ENCODE data around the gene GAREM2. TPM values are rescaled to one million over a fixed set of nuclear protein-coding genes. Genes with fewer than 3 reads are reported as not detected.

Gene GAREM2
- total and polyA plus RNA-seq, 11 donors: 0.42 to 4.1 (median 0.81) TPM

GRCh38 chr2:26215833-26216232 lies 42.9 kb downstream of the GAREM2 start:
- intact Hi-C loops (cut with DNase I): no loop called here
- Histone ChIP-seq H3K27me3 (no peaks in the 10 kb centered on the region), H3K9me3 (no peaks in the 10 kb centered on the region), H3K36me3 (peaks cover 5 to 98% (median 88%) of the 10 kb centered on the region in 9 donors), H3K27ac (no peak overlapping the region), H3K4me3 (no peak overlapping the region), H3K4me1 (no peaks in the 10 kb centered on the region)
- ATAC-seq (no peak), DNase-seq (no peak)
- TF ChIP-seq POLR2A (IDR thresholded peaks at IDR 0.05) (no peak), CTCF (IDR thresholded peaks at IDR 0.05) (no peak)
- 98 to 100% (median 99%) methylated on average over 1 of the region's 1 CpG for WGBS, 4 donors

- Histone ChIP-seq H3K4me1 (no peaks in the 10 kb centered on the region), H3K27ac (no peak overlapping the region), H3K4me3 (no peak overlapping the region), H3K27me3 (no peaks in the 10 kb centered on the region), H3K9me3 (no peaks in the 10 kb centered on the region), H3K36me3 (peaks cover 5 to 97% (median 84%) of the 10 kb centered on the region in 9 donors)
- ATAC-seq: peak in 1 of 4 donors; percentile 61
- DNase-seq: no peak
- intact Hi-C loops (cut with DNase I): no loop called here
- no peak for TF ChIP-seq CTCF (IDR thresholded peaks at IDR 0.05)
- TF ChIP-seq POLR2A (IDR thresholded peaks at IDR 0.05): no peak
- WGBS, 4 donors: 88 to 95% (median 94%) methylated on average over 4 of the region's 4 CpGs
Measured at GRCh38 chr2:26216587-26216986, 43.7 kb downstream of the GAREM2 start.

- intact Hi-C loops (cut with DNase I): no loop called here
Measured at GRCh38 chr2:26217720-26218119, 44.8 kb downstream of the GAREM2 start.

GRCh38 chr2:26223018-26223417 lies 50.1 kb downstream of the GAREM2 start:
- ATAC-seq: no peak
- peaks cover 4 to 94% (median 67%) of the 10 kb centered on the region in 9 donors for H3K36me3 ChIP-seq
- WGBS, 4 donors: 94 to 100% (median 98%) methylated on average over 1 of the region's 1 CpG
- H3K9me3 ChIP-seq: peaks cover 0 to 13% (median 0%) of the 10 kb centered on the region in 12 donors
- H3K4me3 ChIP-seq: no peak overlapping the region
- no peak for DNase-seq
- TF ChIP-seq CTCF (IDR thresholded peaks at IDR 0.05) (no peak), POLR2A (IDR thresholded peaks at IDR 0.05) (no peak)
- no peak overlapping the region for H3K27ac ChIP-seq
- H3K4me1 ChIP-seq: no peaks in the 10 kb centered on the region
- intact Hi-C loops (cut with DNase I): no loop called here
- no peaks in the 10 kb centered on the region for H3K27me3 ChIP-seq

More at GRCh38 chr2:26217720-26218119, 44.8 kb downstream of the GAREM2 start:
- DNase-seq (no peak), ATAC-seq (no peak)
- H3K4me1 ChIP-seq: no peaks in the 10 kb centered on the region
- no peak overlapping the region for H3K27ac ChIP-seq
- TF ChIP-seq POLR2A (IDR thresholded peaks at IDR 0.05): no peak
- TF ChIP-seq CTCF (IDR thresholded peaks at IDR 0.05): no peak
- 80 to 82% (median 81%) methylated on average over 6 of the region's 6 CpGs for WGBS, 4 donors
- H3K36me3 ChIP-seq: peaks cover 5 to 95% (median 83%) of the 10 kb centered on the region in 9 donors
- H3K27me3 ChIP-seq: no peaks in the 10 kb centered on the region
- H3K9me3 ChIP-seq: no peaks in the 10 kb centered on the region
- H3K4me3 ChIP-seq: no peak overlapping the region

Measured in heart left ventricle (tissue), 16 donors.